Keratinocyte (primary cell): Measurements from ENCODE around the gene RGS17. TPM values are rescaled to one million over a fixed set of nuclear protein-coding genes. Genes with fewer than 3 reads are reported as not detected.
"Not testable (repeated sequence)": the region's sequence is repeated elsewhere in the genome, so short reads cannot be mapped to it uniquely, and the experiment has no call there.

ENCODE experiments used
- DNase-seq: peaks from one replicate; pipeline ENCODE4 v3.0.0-alpha.2; 2011; ENCODE audit warnings: low read depth, missing footprints, low spot score
- FAIRE-seq: peaks from 2 replicates; lab custom pipeline; 2011; peaks lifted over from hg19 to GRCh38; lab: Jason Lieb, UNC
- H2AFZ ChIP-seq: 2 replicates; pipeline ENCODE4 v1.6.0; 2012; ENCODE audit warnings: low read length, control low read depth, inconsistent platforms; ENCODE audit not compliant: control insufficient read depth
- H3K27ac ChIP-seq: 2 replicates; pipeline ENCODE4 v1.5.1; 2011; ENCODE audit warnings: low read length; ENCODE audit not compliant: control insufficient read depth, insufficient read depth
- H3K27me3 ChIP-seq: 3 replicates; pipeline ENCODE4 v1.6.0; 2011; ENCODE audit warnings: low read length; ENCODE audit not compliant: control insufficient read depth, insufficient read depth; ENCODE audit errors: extremely low read depth
- H3K36me3 ChIP-seq, 2 experiments: 2 replicates in 1 of 2; 3 replicates in 1 of 2; pipeline ENCODE4 v1.5.1; 2011; ENCODE audit warnings: low read length in 2 of 2, mild to moderate bottlenecking in 1 of 2; ENCODE audit not compliant: control insufficient read depth in 2 of 2, insufficient read depth in 2 of 2; ENCODE audit errors: extremely low read depth in 1 of 2
- H3K4me1 ChIP-seq: 3 replicates; pipeline ENCODE4 v1.5.1; 2011; ENCODE audit warnings: low read length; ENCODE audit not compliant: control insufficient read depth, insufficient read depth; ENCODE audit errors: extremely low read depth
- H3K4me2 ChIP-seq: 3 replicates; pipeline ENCODE4 v1.6.0; 2011; ENCODE audit warnings: low read depth, low read length; ENCODE audit not compliant: control insufficient read depth, insufficient read depth; ENCODE audit errors: extremely low read depth
- H3K4me3 ChIP-seq, 3 experiments: fragments of 200-600 bp in 1 of 3; sonication (generic) in 1 of 3; 2 replicates in 2 of 3; 3 replicates in 1 of 3; pipeline ENCODE4 v1.5.1; 2011 to 2016; ENCODE audit warnings: low read length in 3 of 3, mild to moderate bottlenecking in 3 of 3, control low read depth in 2 of 3, inconsistent platforms in 1 of 3, low read depth in 1 of 3, mixed read lengths in 1 of 3, mixed run types in 1 of 3, moderate library complexity in 1 of 3; ENCODE audit not compliant: control insufficient read depth in 2 of 3, insufficient read depth in 2 of 3; ENCODE audit errors: extremely low read depth in 1 of 3
- H3K79me2 ChIP-seq: 2 replicates; pipeline ENCODE4 v1.6.0; 2012; ENCODE audit warnings: low read length; ENCODE audit not compliant: control insufficient read depth, insufficient read depth
- H3K9ac ChIP-seq: 3 replicates; pipeline ENCODE4 v1.6.0; 2011; ENCODE audit warnings: low read length; ENCODE audit not compliant: control insufficient read depth, insufficient read depth; ENCODE audit errors: extremely low read depth
- H3K9me1 ChIP-seq: 3 replicates; pipeline ENCODE4 v1.6.0; 2011; ENCODE audit warnings: low read length; ENCODE audit not compliant: control insufficient read depth, insufficient read depth; ENCODE audit errors: extremely low read depth
- H3K9me3 ChIP-seq: 2 replicates; pipeline ENCODE4 v1.5.1; 2012; ENCODE audit warnings: low read depth, low read length; ENCODE audit not compliant: control insufficient read depth
- H4K20me1 ChIP-seq: 3 replicates; pipeline ENCODE4 v1.6.0; 2011; ENCODE audit warnings: low read length; ENCODE audit not compliant: control insufficient read depth, insufficient read depth; ENCODE audit errors: extremely low read depth
- CTCF ChIP-seq, 3 experiments: IDR thresholded peaks in 1 of 3; conservative IDR thresholded peaks in 1 of 3; optimal IDR thresholded peaks in 1 of 3; 2 replicates in 2 of 3; 3 replicates in 1 of 3; pipeline versions ENCODE3 to v1.5.1; 2011; ENCODE audit warnings: low read length in 3 of 3, mild to moderate bottlenecking in 3 of 3, moderate library complexity in 2 of 3, control low read depth in 1 of 3, inconsistent platforms in 1 of 3; ENCODE audit not compliant: insufficient read depth in 2 of 3; ENCODE audit errors: extremely low read depth in 1 of 3
- EZH2 ChIP-seq: IDR thresholded peaks from one replicate; pipeline ENCODE4 v1.6.1; 2012; ENCODE audit warnings: inconsistent platforms, mild to moderate bottlenecking, low read length, moderate library complexity
- dilution Hi-C: fragments of 300-500 bp; cut with MboI; formaldehyde crosslinking; loops from one replicate; pipeline ENCODE4 v1.7.0; 2020; ENCODE audit warnings: low sequenced_read_pairs; ENCODE audit not compliant: extremely low pct_ligation_motif_present
- polyA plus RNA-seq, 5 experiments: library from polyadenylated mRNA; depleted of rRNA in 3 of 5; stranded (reverse) in 3 of 5; stranded (forward) in 1 of 5; unstranded in 1 of 5; fragments of >200 nt; gene quantifications; 1 replicate in 1 of 5; 2 replicates in 3 of 5; 3 replicates in 1 of 5; pipeline versions ENCODE4 v1.2.1 to v1.2.3, GENCODE V29; 2011 to 2012; ENCODE audit warnings: missing spikeins in 2 of 5, low read depth in 1 of 5, low replicate concordance in 1 of 5

The RGS17 gene
- polyA plus RNA-seq, 1 donor (not counting 4 experiments of a cell fraction or from before 2014, with no cell fraction given), result 0.22 TPM

GRCh38 chr6:153000243-153000642 lies 130.8 kb downstream of the RGS17 start:
- no peak overlapping the region for H3K4me2 ChIP-seq
- no peak overlapping the region for H3K4me3 ChIP-seq
- peaks cover 3% of the 10 kb centered on the region for H4K20me1 ChIP-seq
- no peak overlapping the region for H3K27ac ChIP-seq
- H3K9me1 ChIP-seq, result no peaks in the 10 kb centered on the region
- H3K27me3 ChIP-seq, result no peaks in the 10 kb centered on the region
- dilution Hi-C loops, result no loop called here
- TF ChIP-seq CTCF (optimal IDR thresholded peaks at IDR 0.05 in 1 of 3, IDR thresholded peaks at IDR 0.05 in 1 of 3, conservative IDR thresholded peaks at IDR 0.05 in 1 of 3; ENCODE audit: extremely low read depth in 1 of 3, insufficient read depth in 2 of 3, low read length in 3 of 3) (no peak), EZH2 (no peak)
- H3K79me2 ChIP-seq, result peaks cover 69% of the 10 kb centered on the region
- FAIRE-seq (no peak), DNase-seq (no peak)
- peaks cover 0 to 15% of the 10 kb centered on the region in 2 experiments for H3K36me3 ChIP-seq
- no peaks in the 10 kb centered on the region for H3K9me3 ChIP-seq
- H3K4me1 ChIP-seq, result peaks cover 15% of the 10 kb centered on the region
- no peak overlapping the region for H2AFZ ChIP-seq
- no peak overlapping the region for H3K9ac ChIP-seq

- H2AFZ ChIP-seq, H3K4me3 ChIP-seq, H3K27ac ChIP-seq, H3K4me2 ChIP-seq, H3K9ac ChIP-seq, H3K9me3 ChIP-seq, H4K20me1 ChIP-seq, FAIRE-seq, H3K27me3 ChIP-seq, H3K9me1 ChIP-seq, dilution Hi-C loops, DNase-seq: not testable (repeated sequence)
- peaks cover 69% of the 10 kb centered on the region for H3K79me2 ChIP-seq
- peaks cover 15% of the 10 kb centered on the region for H3K4me1 ChIP-seq
- peaks cover 0 to 20% of the 10 kb centered on the region in 2 experiments for H3K36me3 ChIP-seq
Observed at GRCh38 chr6:152999538-152999937, 131.5 kb downstream of the RGS17 start.

DNA sequence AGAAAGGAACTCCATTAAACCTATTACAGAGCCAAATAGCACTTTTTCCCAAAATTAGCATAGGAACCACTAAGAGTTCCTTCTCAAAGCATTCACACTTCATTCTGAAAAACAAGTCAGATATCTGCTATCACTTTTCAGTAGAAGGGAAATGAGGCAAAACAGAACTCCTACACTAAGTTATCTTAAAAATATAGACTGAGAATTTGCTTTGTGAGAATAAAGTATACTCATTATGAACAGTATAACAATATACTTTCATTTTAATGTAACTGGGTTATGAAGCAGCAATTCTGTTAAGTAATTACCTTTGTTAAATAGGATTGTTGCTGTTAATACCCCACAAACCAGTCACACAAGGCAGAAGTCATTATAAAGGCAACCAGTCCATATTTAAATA lies 137.2 kb downstream of the RGS17 start:
- no peak for FAIRE-seq

More for the DNA sequence above, 137.2 kb downstream of the RGS17 start:
- Histone ChIP-seq H3K27me3 (no peaks in the 10 kb centered on the region), H3K4me2 (no peak overlapping the region), H3K9ac (no peak overlapping the region), H4K20me1 (no peaks in the 10 kb centered on the region), H3K4me1 (no peaks in the 10 kb centered on the region), H3K9me1 (no peaks in the 10 kb centered on the region), H3K4me3 (no peak overlapping the region), H3K27ac (no peak overlapping the region), H3K9me3 (no peaks in the 10 kb centered on the region), H3K79me2 (peaks cover 46% of the 10 kb centered on the region), H2AFZ (no peak overlapping the region), H3K36me3 (peaks cover 0 to 22% of the 10 kb centered on the region in 2 experiments)
- TF ChIP-seq CTCF (optimal IDR thresholded peaks at IDR 0.05 in 1 of 3, IDR thresholded peaks at IDR 0.05 in 1 of 3, conservative IDR thresholded peaks at IDR 0.05 in 1 of 3; ENCODE audit: extremely low read depth in 1 of 3, insufficient read depth in 2 of 3, low read length in 3 of 3), result no peak
- dilution Hi-C loops, result no loop called here
- DNase-seq, result no peak
